Measurements from ENCODE around the gene WNK1. TPM values are rescaled to one million over a fixed set of nuclear protein-coding genes. Genes with fewer than 3 reads are reported as not detected.

The WNK1 gene
- total RNA-seq, 1 experiment from 2014 or later: 117 TPM

- Histone ChIP-seq H3K14ac (ENCODE audit: insufficient read depth, low read length) (no peak overlapping the region), H4K5ac (ENCODE audit: insufficient read length, low read depth, low read length) (no peak overlapping the region), H3K4ac (ENCODE audit: low read depth, low read length) (no peak overlapping the region), H3K79me2 (ENCODE audit: insufficient read depth, low read length) (no peaks in the 10 kb centered on the region), H3K18ac (ENCODE audit: insufficient read length, low read depth, low read length) (no peak overlapping the region), H3T11ph (ENCODE audit: low read length) (no peak overlapping the region), H2BK120ac (ENCODE audit: low read depth, low read length, poor library complexity, severe bottlenecking) (no peak overlapping the region), H2BK20ac (ENCODE audit: low read depth, low read length, poor library complexity, severe bottlenecking) (no peak overlapping the region), H3K9me3 (ENCODE audit: control insufficient read depth, low read depth, low read length) (no peaks in the 10 kb centered on the region), H2BK12ac (ENCODE audit: insufficient read length, low read depth, low read length) (no peak overlapping the region), H2AFZ (ENCODE audit: low read length) (no peak overlapping the region), H3K56ac (ENCODE audit: insufficient read length, low read depth, low read length) (no peak overlapping the region), H3K4me2 (ENCODE audit: insufficient read depth, insufficient read length, low read length) (no peak overlapping the region), H2AK5ac (ENCODE audit: insufficient read length, low read length) (no peak overlapping the region), H3K23ac (ENCODE audit: insufficient read length, low read depth, low read length) (no peak overlapping the region), H3K79me1 (ENCODE audit: insufficient read depth, low read depth, low read length, poor library complexity, severe bottlenecking) (no peaks in the 10 kb centered on the region), H3K4me1 (ENCODE audit: insufficient read depth, low read length) (no peaks in the 10 kb centered on the region), H2BK15ac (ENCODE audit: low read depth, low read length) (no peak overlapping the region), H3K27me3 (ENCODE audit: insufficient read depth, low read length) (no peaks in the 10 kb centered on the region), H2BK5ac (ENCODE audit: insufficient read length, low read length) (no peak overlapping the region), H3K27ac (ENCODE audit: insufficient read length, low read depth, low read length) (no peak overlapping the region), H4K20me1 (ENCODE audit: control insufficient read depth, insufficient read depth, insufficient read length) (no peaks in the 10 kb centered on the region), H3K23me2 (ENCODE audit: insufficient read length, low read depth, low read length, poor library complexity, severe bottlenecking) (no peaks in the 10 kb centered on the region), H3K9ac (ENCODE audit: extremely low read depth, insufficient read length, low read length) (no peak overlapping the region), H4K8ac (replicated peaks; ENCODE audit: insufficient read length, low read depth, low read length) (no peak overlapping the region), H4K91ac (ENCODE audit: insufficient read length, low read depth, low read length) (no peak overlapping the region)
- DNase-seq: no peak
- TF ChIP-seq CTCF (conservative IDR thresholded peaks at IDR 0.05): no peak
- no CpG with 5 or more reads among the region's 4 CpGs for WGBS (ENCODE audit: extremely low coverage, insufficient read length, low lambda C conversion rate)
- no peaks in the 10 kb centered on the region for H3K27me3 Mint-ChIP-seq (ENCODE audit: low read depth)
- H3K4me3 Mint-ChIP-seq: no peak overlapping the region
- H3K27ac Mint-ChIP-seq: no peak overlapping the region
- no peaks in the 10 kb centered on the region for H3K4me1 Mint-ChIP-seq
- H3K9me3 Mint-ChIP-seq: no peaks in the 10 kb centered on the region
- H3K36me3 Mint-ChIP-seq (ENCODE audit: insufficient read depth in 1 of 3, low read depth in 3 of 3): peaks cover 21 to 44% (median 32%) of the 10 kb centered on the region in 3 experiments; a peak in 6 of 7 replicates
These were observed 77.9 kb downstream of the WNK1 start for GRCh38 chr12:830111-830867.

Data from H9 (cell line).